ENCODE results near the gene JARID2.
A peak's percentile ranks its signal among the peaks of the same experiment; 100 is the strongest.

Gene JARID2

DNA sequence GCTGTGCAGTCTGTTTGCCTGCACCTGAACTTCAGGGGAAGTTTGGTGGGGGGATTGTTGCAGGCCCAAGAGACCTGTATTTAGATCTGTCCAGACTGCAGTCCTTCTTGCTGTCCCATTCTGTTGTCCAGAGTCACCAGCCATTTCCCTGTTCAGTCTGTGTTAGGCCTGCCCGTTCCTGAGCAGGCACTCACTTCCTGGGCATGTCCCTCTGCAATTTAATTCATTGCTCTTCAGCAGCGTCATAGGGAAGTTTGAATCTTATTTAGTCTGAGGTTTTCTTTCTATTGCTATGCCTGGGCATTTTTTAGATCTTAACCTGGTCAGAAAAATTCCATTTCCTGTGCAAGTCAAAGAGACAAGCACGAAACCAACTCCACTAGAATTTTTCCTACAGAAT lies 226.8 kb downstream of the JARID2 start:
- DNase-seq = peak in 1 of 3 donors; percentile 24
- H3K4me1 ChIP-seq (ENCODE audit: control extremely low read depth in 1 of 4, control insufficient read depth in 4 of 4, insufficient read depth in 4 of 4, low read length in 3 of 4) = peaks cover 11 to 36% (median 17%) of the 10 kb centered on the region in 4 experiments
- no peak overlapping the region for H3K4me3 ChIP-seq (ENCODE audit: control insufficient read depth in 1 of 7, extremely low read depth in 1 of 7, insufficient read depth in 4 of 7, low read depth in 2 of 7, low read length in 6 of 7)
- peaks cover 13 to 63% (median 31%) of the 10 kb centered on the region in 4 experiments for H3K36me3 ChIP-seq (ENCODE audit: control insufficient read depth in 4 of 4, insufficient read depth in 4 of 4, low read length in 3 of 4)
- 100% methylated on average over 1 of the region's 3 CpGs for WGBS (ENCODE audit: insufficient coverage)
- POLR2A ChIA-PET = no interaction called here
- H3K27ac ChIP-seq (ENCODE audit: insufficient read depth in 1 of 2, low read depth in 1 of 2, low read length in 2 of 2, poor library complexity in 1 of 2, severe bottlenecking in 2 of 2) = no peak overlapping the region
- H3K9me3 ChIP-seq (ENCODE audit: control extremely low read depth in 1 of 5, control insufficient read depth in 4 of 5, insufficient read depth in 2 of 5, low read depth in 1 of 5, low read length in 4 of 5) = no peaks in the 10 kb centered on the region
- CTCF ChIA-PET = interaction anchor here (1.2 kb wide), 1 partner anchor 1262 kb away, joined by 3 read pairs; no protein-coding TSS in a partner anchor
- no peaks in the 10 kb centered on the region for H3K27me3 ChIP-seq (replicated peaks in 2 of 5; ENCODE audit: control insufficient read depth in 4 of 5, insufficient read depth in 5 of 5, low read length in 4 of 5)

DNA sequence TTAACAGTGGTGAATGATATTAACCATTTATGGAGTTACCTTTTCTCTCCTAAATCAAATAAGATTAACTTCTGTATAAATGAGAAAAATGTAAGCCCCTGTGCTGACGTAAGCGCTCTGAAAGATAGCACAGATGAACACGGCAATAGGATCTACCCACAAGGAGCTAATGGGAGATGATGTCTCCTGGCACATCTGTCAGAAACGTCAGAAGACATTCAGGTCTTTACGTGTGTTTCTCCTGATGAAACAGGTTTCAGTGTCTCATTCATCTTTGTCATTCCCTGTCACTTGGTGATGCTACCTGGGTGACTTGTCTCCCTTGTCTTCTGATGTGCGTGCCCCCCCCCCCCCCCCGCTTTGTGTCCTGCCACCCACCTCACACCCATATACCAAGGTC lies 227.3 kb downstream of the JARID2 start:
- no peak overlapping the region for H3K27ac ChIP-seq (ENCODE audit: insufficient read depth in 1 of 2, low read depth in 1 of 2, low read length in 2 of 2, poor library complexity in 1 of 2, severe bottlenecking in 2 of 2)
- peaks cover 11 to 36% (median 17%) of the 10 kb centered on the region in 4 experiments for H3K4me1 ChIP-seq (ENCODE audit: control extremely low read depth in 1 of 4, control insufficient read depth in 4 of 4, insufficient read depth in 4 of 4, low read length in 3 of 4)
- DNase-seq = no peak
- 95% methylated on average over 5 of the region's 7 CpGs for WGBS (ENCODE audit: insufficient coverage)
- peaks cover 15 to 68% (median 30%) of the 10 kb centered on the region in 4 experiments for H3K36me3 ChIP-seq (ENCODE audit: control insufficient read depth in 4 of 4, insufficient read depth in 4 of 4, low read length in 3 of 4)
- POLR2A ChIA-PET = no interaction called here
- CTCF ChIA-PET = interaction anchor here (1.2 to 1.3 kb wide), 2 partner anchors 17 to 1263 kb away, joined by 3 read pairs; no protein-coding TSS in a partner anchor
- H3K27me3 ChIP-seq (replicated peaks in 2 of 5; ENCODE audit: control insufficient read depth in 4 of 5, insufficient read depth in 5 of 5, low read length in 4 of 5) = no peaks in the 10 kb centered on the region
- H3K9me3 ChIP-seq (ENCODE audit: control extremely low read depth in 1 of 5, control insufficient read depth in 4 of 5, insufficient read depth in 2 of 5, low read depth in 1 of 5, low read length in 4 of 5) = no peaks in the 10 kb centered on the region
- H3K4me3 ChIP-seq (ENCODE audit: control insufficient read depth in 1 of 7, extremely low read depth in 1 of 7, insufficient read depth in 4 of 7, low read depth in 2 of 7, low read length in 6 of 7) = no peak overlapping the region

DNA sequence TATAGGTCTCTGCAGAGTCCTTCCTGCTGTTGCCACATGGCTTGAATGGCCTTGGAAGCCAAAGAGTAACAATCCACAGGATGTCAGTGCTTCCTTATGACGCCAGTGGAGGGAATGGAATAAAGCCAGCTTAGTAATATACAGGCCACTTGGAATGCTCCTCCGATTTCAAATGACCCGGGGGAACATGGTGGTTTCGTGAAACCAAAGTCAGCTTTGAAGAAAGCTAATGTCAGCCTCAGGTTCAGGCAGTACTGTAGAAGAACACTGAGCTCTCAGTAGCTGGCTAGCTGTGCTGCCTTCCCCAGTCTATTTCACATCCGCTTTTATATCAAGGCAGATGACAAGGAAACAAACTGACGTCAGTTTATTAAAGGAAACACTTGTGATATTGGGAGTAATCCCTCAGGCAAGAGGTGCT lies 227.9 kb downstream of the JARID2 start:
- peaks cover 13 to 62% (median 26%) of the 10 kb centered on the region in 4 experiments for H3K36me3 ChIP-seq (ENCODE audit: control insufficient read depth in 4 of 4, insufficient read depth in 4 of 4, low read length in 3 of 4)
- POLR2A ChIA-PET = interaction anchor here (0.6 kb wide), 1 partner anchor 751 kb away, joined by 3 read pairs; no protein-coding TSS in a partner anchor
- H3K9me3 ChIP-seq (ENCODE audit: control extremely low read depth in 1 of 5, control insufficient read depth in 4 of 5, insufficient read depth in 2 of 5, low read depth in 1 of 5, low read length in 4 of 5) = no peaks in the 10 kb centered on the region
- H3K27me3 ChIP-seq (replicated peaks in 2 of 5; ENCODE audit: control insufficient read depth in 4 of 5, insufficient read depth in 5 of 5, low read length in 4 of 5) = no peaks in the 10 kb centered on the region
- CTCF ChIA-PET = interaction anchor here (0.8 to 1.3 kb wide), 4 partner anchors 11 to 1263 kb away, joined by 3 to 5 read pairs (median 4); no protein-coding TSS in a partner anchor
- no peak overlapping the region for H3K4me3 ChIP-seq (ENCODE audit: control insufficient read depth in 1 of 7, extremely low read depth in 1 of 7, insufficient read depth in 4 of 7, low read depth in 2 of 7, low read length in 6 of 7)
- H3K4me1 ChIP-seq (ENCODE audit: control extremely low read depth in 1 of 4, control insufficient read depth in 4 of 4, insufficient read depth in 4 of 4, low read length in 3 of 4) = peaks cover 11 to 36% (median 17%) of the 10 kb centered on the region in 4 experiments
- no peak overlapping the region for H3K27ac ChIP-seq (ENCODE audit: insufficient read depth in 1 of 2, low read depth in 1 of 2, low read length in 2 of 2, poor library complexity in 1 of 2, severe bottlenecking in 2 of 2)
- no peak for DNase-seq
- WGBS (ENCODE audit: insufficient coverage) = 94% methylated on average over 4 of the region's 6 CpGs

DNA sequence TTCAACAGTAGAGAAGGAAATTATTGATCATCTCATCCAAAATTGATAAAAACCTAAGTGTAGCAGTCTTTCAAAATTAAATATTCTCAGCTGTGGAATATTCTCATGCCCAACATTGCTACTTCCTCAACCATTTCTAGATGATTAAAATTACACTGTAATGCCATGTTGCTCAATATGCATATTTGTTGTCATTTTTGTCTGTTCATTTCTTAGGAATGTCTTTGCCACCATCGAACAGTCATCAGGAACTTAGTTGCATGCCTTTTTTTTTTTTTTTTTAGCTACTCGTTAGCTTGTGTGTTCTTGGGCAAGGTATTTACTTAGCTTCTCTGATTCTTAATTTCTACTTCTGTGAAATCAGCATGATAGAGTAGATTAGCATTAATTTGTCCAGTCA lies 228.3 kb downstream of the JARID2 start:
- DNase-seq = no peak
- peaks cover 11 to 36% (median 17%) of the 10 kb centered on the region in 4 experiments for H3K4me1 ChIP-seq (ENCODE audit: control extremely low read depth in 1 of 4, control insufficient read depth in 4 of 4, insufficient read depth in 4 of 4, low read length in 3 of 4)
- H3K4me3 ChIP-seq (ENCODE audit: control insufficient read depth in 1 of 7, extremely low read depth in 1 of 7, insufficient read depth in 4 of 7, low read depth in 2 of 7, low read length in 6 of 7) = no peak overlapping the region
- CTCF ChIA-PET = interaction anchor here (0.8 to 1.5 kb wide), 4 partner anchors 11 to 16 kb away, joined by 3 to 5 read pairs (median 4); no protein-coding TSS in a partner anchor
- peaks cover 13 to 59% (median 23%) of the 10 kb centered on the region in 4 experiments for H3K36me3 ChIP-seq (ENCODE audit: control insufficient read depth in 4 of 4, insufficient read depth in 4 of 4, low read length in 3 of 4)
- no peak overlapping the region for H3K27ac ChIP-seq (ENCODE audit: insufficient read depth in 1 of 2, low read depth in 1 of 2, low read length in 2 of 2, poor library complexity in 1 of 2, severe bottlenecking in 2 of 2)
- POLR2A ChIA-PET = interaction anchor here (0.6 kb wide), 1 partner anchor 751 kb away, joined by 3 read pairs; no protein-coding TSS in a partner anchor
- H3K9me3 ChIP-seq (ENCODE audit: control extremely low read depth in 1 of 5, control insufficient read depth in 4 of 5, insufficient read depth in 2 of 5, low read depth in 1 of 5, low read length in 4 of 5) = no peaks in the 10 kb centered on the region
- WGBS (ENCODE audit: insufficient coverage) = no CpG with 5 or more reads among the region's 2 CpGs
- H3K27me3 ChIP-seq (replicated peaks in 2 of 5; ENCODE audit: control insufficient read depth in 4 of 5, insufficient read depth in 5 of 5, low read length in 4 of 5) = no peaks in the 10 kb centered on the region

DNA sequence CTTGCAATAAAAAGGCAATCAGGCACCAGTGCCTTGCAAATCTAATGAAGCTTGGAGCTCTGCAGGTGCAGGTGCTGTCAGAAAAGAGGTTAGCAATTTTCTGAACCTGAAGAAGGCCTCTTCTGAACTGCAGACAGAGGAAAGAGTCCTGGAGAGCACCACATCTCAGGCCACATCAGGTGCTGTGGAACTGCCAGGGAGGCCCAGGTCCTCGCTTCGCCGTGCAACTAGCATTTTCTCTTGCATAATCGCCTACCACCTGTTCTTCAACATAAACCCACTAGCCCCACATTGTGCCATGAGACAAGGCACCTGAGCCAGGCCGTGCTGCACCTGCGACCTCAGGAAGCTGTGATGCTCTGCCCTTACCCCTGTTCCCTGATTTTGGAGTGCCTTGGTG lies 229.4 kb downstream of the JARID2 start:
- peak overlapping the region in 1 of 2 experiments; percentile 12 for H3K27ac ChIP-seq (ENCODE audit: insufficient read depth in 1 of 2, low read depth in 1 of 2, low read length in 2 of 2, poor library complexity in 1 of 2, severe bottlenecking in 2 of 2)
- no peaks in the 10 kb centered on the region for H3K27me3 ChIP-seq (replicated peaks in 2 of 5; ENCODE audit: control insufficient read depth in 4 of 5, insufficient read depth in 5 of 5, low read length in 4 of 5)
- DNase-seq = no peak
- H3K9me3 ChIP-seq (ENCODE audit: control extremely low read depth in 1 of 5, control insufficient read depth in 4 of 5, insufficient read depth in 2 of 5, low read depth in 1 of 5, low read length in 4 of 5) = no peaks in the 10 kb centered on the region
- ChIA-PET CTCF (interaction anchor here (0.6 to 1.7 kb wide), 5 partner anchors 12 to 56 kb away, joined by 3 to 6 read pairs (median 3); no protein-coding TSS in a partner anchor), POLR2A (no interaction called here)
- no peak overlapping the region for H3K4me3 ChIP-seq (ENCODE audit: control insufficient read depth in 1 of 7, extremely low read depth in 1 of 7, insufficient read depth in 4 of 7, low read depth in 2 of 7, low read length in 6 of 7)
- peaks cover 10 to 56% (median 20%) of the 10 kb centered on the region in 4 experiments for H3K36me3 ChIP-seq (ENCODE audit: control insufficient read depth in 4 of 4, insufficient read depth in 4 of 4, low read length in 3 of 4)
- WGBS (ENCODE audit: insufficient coverage) = 81% methylated on average over 3 of the region's 6 CpGs
- peaks cover 12 to 39% (median 17%) of the 10 kb centered on the region in 4 experiments for H3K4me1 ChIP-seq (ENCODE audit: control extremely low read depth in 1 of 4, control insufficient read depth in 4 of 4, insufficient read depth in 4 of 4, low read length in 3 of 4)

DNA sequence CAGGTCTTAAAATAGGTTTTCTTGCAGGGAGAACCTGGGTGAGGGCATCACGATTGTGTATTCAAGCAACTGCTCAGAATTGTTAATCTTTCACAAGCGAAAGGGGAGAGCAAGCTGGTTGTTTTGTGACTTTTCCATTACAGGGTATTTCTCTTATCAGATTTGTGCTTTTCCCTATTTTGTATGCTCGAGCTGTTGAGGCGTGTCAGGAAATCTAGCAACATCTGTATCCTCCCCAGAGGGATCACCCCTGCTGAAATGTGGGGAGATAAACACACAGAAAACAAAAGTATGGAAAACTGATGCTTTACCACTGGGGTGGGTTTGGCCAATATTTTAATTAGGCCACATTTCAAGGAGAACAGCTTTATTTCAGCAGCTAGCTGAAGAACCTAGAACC lies 230.0 kb downstream of the JARID2 start:
- POLR2A ChIA-PET = interaction anchor here (1.2 kb wide), 1 partner anchor 13 kb away, joined by 3 read pairs; no protein-coding TSS in a partner anchor
- 30% methylated on average over 3 of the region's 4 CpGs for WGBS (ENCODE audit: insufficient coverage)
- peak overlapping the region in 1 of 7 experiments; percentile 4 for H3K4me3 ChIP-seq (ENCODE audit: control insufficient read depth in 1 of 7, extremely low read depth in 1 of 7, insufficient read depth in 4 of 7, low read depth in 2 of 7, low read length in 6 of 7)

More for the DNA sequence above, 230.0 kb downstream of the JARID2 start:
- peak overlapping the region in 1 of 2 experiments; percentile 12 for H3K27ac ChIP-seq (ENCODE audit: insufficient read depth in 1 of 2, low read depth in 1 of 2, low read length in 2 of 2, poor library complexity in 1 of 2, severe bottlenecking in 2 of 2)
- no peak for DNase-seq
- CTCF ChIA-PET = interaction anchor here (0.6 to 1.7 kb wide), 5 partner anchors 13 to 56 kb away, joined by 3 to 6 read pairs (median 3); no protein-coding TSS in a partner anchor
- H3K27me3 ChIP-seq (replicated peaks in 2 of 5; ENCODE audit: control insufficient read depth in 4 of 5, insufficient read depth in 5 of 5, low read length in 4 of 5) = no peaks in the 10 kb centered on the region
- H3K9me3 ChIP-seq (ENCODE audit: control extremely low read depth in 1 of 5, control insufficient read depth in 4 of 5, insufficient read depth in 2 of 5, low read depth in 1 of 5, low read length in 4 of 5) = no peaks in the 10 kb centered on the region
- peaks cover 13 to 43% (median 19%) of the 10 kb centered on the region in 4 experiments for H3K4me1 ChIP-seq (ENCODE audit: control extremely low read depth in 1 of 4, control insufficient read depth in 4 of 4, insufficient read depth in 4 of 4, low read length in 3 of 4)
- H3K36me3 ChIP-seq (ENCODE audit: control insufficient read depth in 4 of 4, insufficient read depth in 4 of 4, low read length in 3 of 4) = peaks cover 5 to 51% (median 17%) of the 10 kb centered on the region in 4 experiments

Measured in common myeloid progenitor, CD34-positive (primary cell).